Lung (tissue), 12 donors: ENCODE results near the gene ITGA8. TPM values are rescaled to one million over a fixed set of nuclear protein-coding genes. Genes with fewer than 3 reads are reported as not detected.
A peak's percentile ranks its signal among the peaks of the same experiment; 100 is the strongest.
"Not testable (repeated sequence)": the region's sequence is repeated elsewhere in the genome, so short reads cannot be mapped to it uniquely, and the experiment has no call there.

Source experiments
- ATAC-seq: fragments of 200-7000 bp; cut with Tn5 transposase; one replicate; pipeline ENCODE4 v1.9.1; 2020; ENCODE audit warnings: moderate number of reproducible peaks; ENCODE audit not compliant: insufficient read depth, low FRiP score
- DNase-seq, 3 donors: peaks; one replicate each; pipeline ENCODE4 v3.0.0-alpha.2; 2013 to 2017
- H3K27ac ChIP-seq, 2 donors: one replicate each; pipeline ENCODE4 v1.5.1; 2013; ENCODE audit warnings: mild to moderate bottlenecking in 2 of 2, moderate library complexity in 2 of 2, control low read depth in 1 of 2, inconsistent platforms in 1 of 2, low read depth in 1 of 2, low read length in 1 of 2
- H3K27me3 ChIP-seq, 3 donors: one replicate each; pipeline ENCODE4 v1.5.1; 2013; ENCODE audit warnings: low read length in 2 of 3; ENCODE audit not compliant: control insufficient read depth in 3 of 3, insufficient read depth in 3 of 3
- H3K36me3 ChIP-seq, 4 donors: one replicate each; pipeline ENCODE4 v1.5.1; 2013; ENCODE audit warnings: low read length in 4 of 4, mild to moderate bottlenecking in 1 of 4, moderate library complexity in 1 of 4; ENCODE audit not compliant: control insufficient read depth in 4 of 4, insufficient read depth in 4 of 4
- H3K4me1 ChIP-seq, 5 donors: one replicate each; pipeline ENCODE4 v1.5.1; 2013; ENCODE audit warnings: low read length in 5 of 5, mild to moderate bottlenecking in 2 of 5, moderate library complexity in 1 of 5; ENCODE audit not compliant: control insufficient read depth in 5 of 5, insufficient read depth in 5 of 5
- H3K4me3 ChIP-seq: one replicate; pipeline ENCODE4 v1.5.1; 2013; ENCODE audit warnings: mild to moderate bottlenecking, control low read depth, moderate library complexity
- H3K9ac ChIP-seq, 2 donors: one replicate each; pipeline ENCODE4 v1.5.1; 2013; ENCODE audit warnings: low read length in 2 of 2, control low read depth in 1 of 2; ENCODE audit not compliant: insufficient read depth in 1 of 2
- H3K9me3 ChIP-seq, 4 donors: one replicate each; pipeline ENCODE4 v1.5.1; 2013; ENCODE audit warnings: low read length in 3 of 4, mild to moderate bottlenecking in 1 of 4, moderate library complexity in 1 of 4; ENCODE audit not compliant: control insufficient read depth in 4 of 4, insufficient read depth in 3 of 4
- CTCF ChIP-seq: IDR thresholded peaks from 2 replicates; pipeline ENCODE4 v1.5.1; 2012; ENCODE audit warnings: mild to moderate bottlenecking; ENCODE audit errors: control extremely low read depth, extremely low read depth
- WGBS, 2 donors: extraction: QIAGEN DNeasy Blood & Tissue Kit; methylation state at CpG; one replicate each; pipeline ENCODE4 v1.1.7; 2013; 5-methylcytosine and 5-hydroxymethylcytosine counted together
- polyA plus RNA-seq, 2 donors: library from polyadenylated mRNA; stranded (reverse); fragments of 200-250 nt; gene quantifications; one replicate each; pipeline ENCODE4 v1.2.1, GENCODE V29; 2013
- total RNA-seq, 2 donors: library from RNA; depleted of rRNA in 1 of 2; stranded (reverse); fragments of >200 nt in 1 of 2; gene quantifications; one replicate each; pipeline ENCODE4 v1.2.1, GENCODE V29; 2014 to 2021
- donor health status: control.
- donor health status: control.
- donor health status: Bipolar disorder and iron deficiency.
- donor health status: healthy.
- donor health status: DM: yes; HTN: yes; CAD: no.

ITGA8 gene
- total and polyA plus RNA-seq, 4 donors: 3.9 to 124 (median 13.6) TPM

- no peak overlapping the region for H3K4me3 ChIP-seq
- peaks cover 0 to 18% (median 5%) of the 10 kb centered on the region in 5 donors for H3K4me1 ChIP-seq
- no peaks in the 10 kb centered on the region for H3K27me3 ChIP-seq
- 8 to 9% methylated on average over 6 of the region's 6 CpGs for WGBS, 2 donors
- TF ChIP-seq CTCF: peak; percentile 21
- ATAC-seq (no peak), DNase-seq (peak; percentile 69 to 79 (median 74))
- peaks cover 0 to 30% (median 3%) of the 10 kb centered on the region in 4 donors for H3K36me3 ChIP-seq
- no peaks in the 10 kb centered on the region for H3K9me3 ChIP-seq
- H3K9ac ChIP-seq: no peak overlapping the region
- no peak overlapping the region for H3K27ac ChIP-seq
These were observed 134.4 kb downstream of the ITGA8 start for GRCh38 chr10:15585303-15585715.

DNA sequence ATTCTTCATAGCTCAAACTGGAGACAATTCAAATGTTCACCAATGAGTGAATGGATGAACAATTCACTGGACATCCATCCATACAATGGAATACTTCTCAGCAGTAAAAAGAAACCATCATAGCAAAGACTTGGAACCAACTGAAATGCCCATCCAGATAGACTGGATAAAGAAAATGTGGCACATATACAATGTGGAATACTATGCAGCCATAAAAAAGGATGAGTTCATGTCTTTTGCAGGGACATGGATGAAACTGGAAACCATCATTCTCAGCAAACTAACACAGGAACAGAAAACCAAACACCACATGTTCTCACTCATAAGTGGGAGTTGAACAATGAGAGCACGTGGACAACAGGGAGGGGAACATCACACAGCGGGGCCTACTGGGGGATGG, 136.8 kb downstream of the ITGA8 start:
- not testable (repeated sequence) for H3K27me3 ChIP-seq, H3K27ac ChIP-seq, H3K9me3 ChIP-seq, H3K9ac ChIP-seq, ATAC-seq, DNase-seq, H3K4me3 ChIP-seq
- peaks cover 0 to 13% (median 3%) of the 10 kb centered on the region in 5 donors for H3K4me1 ChIP-seq
- WGBS, 2 donors: 89 to 98% methylated on average over 2 of the region's 2 CpGs
- H3K36me3 ChIP-seq: peaks cover 0 to 30% (median 3%) of the 10 kb centered on the region in 4 donors

DNA sequence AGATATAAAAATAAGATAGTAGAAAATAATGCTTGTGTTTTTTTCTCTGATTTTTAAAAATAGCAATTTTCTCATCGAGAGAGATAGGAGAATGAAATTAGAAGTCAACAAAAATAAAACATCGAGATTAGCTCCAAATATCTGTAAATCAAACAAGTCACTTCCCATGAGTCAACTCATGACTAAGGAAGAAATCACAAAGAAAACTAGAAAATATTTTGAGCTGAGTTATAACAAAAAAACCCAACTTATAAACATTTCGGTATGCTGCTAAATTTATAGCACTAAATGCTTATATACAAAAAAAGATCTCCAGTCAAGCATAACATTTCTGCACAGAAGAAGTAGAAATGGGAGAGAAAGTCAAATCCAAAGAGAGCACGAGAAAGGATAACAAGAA, 140.1 kb downstream of the ITGA8 start:
- Histone ChIP-seq H3K27me3 (no peaks in the 10 kb centered on the region), H3K36me3 (peaks cover 0 to 34% (median 6%) of the 10 kb centered on the region in 4 donors), H3K9ac (no peak overlapping the region), H3K4me1 (peaks cover 0 to 4% (median 0%) of the 10 kb centered on the region in 5 donors), H3K9me3 (no peaks in the 10 kb centered on the region), H3K4me3 (no peak overlapping the region), H3K27ac (no peak overlapping the region)
- no peak for ATAC-seq
- TF ChIP-seq CTCF: no peak
- 78 to 86% methylated on average over 4 of the region's 4 CpGs for WGBS, 2 donors
- DNase-seq: no peak

DNA sequence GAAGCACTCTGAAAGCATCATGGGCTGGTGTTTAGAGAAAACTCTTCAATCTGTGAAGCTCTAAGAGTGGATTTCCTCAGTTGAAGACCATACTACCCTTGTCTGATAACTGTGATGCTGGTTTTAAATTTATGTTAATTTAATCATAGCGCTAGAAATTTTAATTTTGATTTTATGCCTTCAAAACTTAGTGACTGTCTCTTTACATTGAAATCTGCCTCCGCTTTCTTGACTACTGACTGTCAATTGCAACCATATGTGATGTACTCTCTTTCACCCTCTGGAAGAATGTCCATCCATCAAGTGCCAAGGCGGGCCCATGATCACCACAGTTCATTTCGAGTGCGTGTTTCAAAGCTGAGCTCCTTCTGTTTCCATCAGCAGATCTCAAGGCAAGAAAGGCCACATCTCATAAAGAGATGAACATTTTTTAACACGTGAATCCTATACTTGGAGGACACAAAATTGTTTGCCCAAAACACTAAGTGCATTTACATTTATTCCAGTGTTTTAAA, 147.1 kb downstream of the ITGA8 start:
- H3K9ac ChIP-seq: no peak overlapping the region
- H3K27me3 ChIP-seq: no peaks in the 10 kb centered on the region
- ATAC-seq (no peak), DNase-seq (no peak)
- no peak overlapping the region for H3K27ac ChIP-seq
- TF ChIP-seq CTCF: no peak
- H3K9me3 ChIP-seq: no peaks in the 10 kb centered on the region
- H3K4me1 ChIP-seq: peaks cover 0 to 26% (median 2%) of the 10 kb centered on the region in 5 donors
- H3K36me3 ChIP-seq: peaks cover 0 to 21% (median 3%) of the 10 kb centered on the region in 4 donors
- WGBS, 2 donors: 86 to 91% methylated on average over 6 of the region's 6 CpGs
- H3K4me3 ChIP-seq: no peak overlapping the region
